Mucosa of gallbladder (tissue), 1 donor: Measurements from ENCODE around the gene TLE6. TPM values are rescaled to one million over a fixed set of nuclear protein-coding genes. Genes with fewer than 3 reads are reported as not detected.
"Not testable (repeated sequence)": the region's sequence is repeated elsewhere in the genome, so short reads cannot be mapped to it uniquely, and the experiment has no call there.

ENCODE experiments used
- DNase-seq: peaks from one replicate; pipeline ENCODE4 v3.0.0-alpha.2; 2020; ENCODE audit warnings: low spot score
- total RNA-seq: library from RNA; stranded (reverse); gene quantifications from one replicate; pipeline ENCODE4 v1.2.1, GENCODE V29; 2021
- donor health status: DM: no; HTN: no; CAD: no.

TLE6 gene
- total RNA-seq, 1 donor from 2014 or later, result 0.63 TPM

DNA sequence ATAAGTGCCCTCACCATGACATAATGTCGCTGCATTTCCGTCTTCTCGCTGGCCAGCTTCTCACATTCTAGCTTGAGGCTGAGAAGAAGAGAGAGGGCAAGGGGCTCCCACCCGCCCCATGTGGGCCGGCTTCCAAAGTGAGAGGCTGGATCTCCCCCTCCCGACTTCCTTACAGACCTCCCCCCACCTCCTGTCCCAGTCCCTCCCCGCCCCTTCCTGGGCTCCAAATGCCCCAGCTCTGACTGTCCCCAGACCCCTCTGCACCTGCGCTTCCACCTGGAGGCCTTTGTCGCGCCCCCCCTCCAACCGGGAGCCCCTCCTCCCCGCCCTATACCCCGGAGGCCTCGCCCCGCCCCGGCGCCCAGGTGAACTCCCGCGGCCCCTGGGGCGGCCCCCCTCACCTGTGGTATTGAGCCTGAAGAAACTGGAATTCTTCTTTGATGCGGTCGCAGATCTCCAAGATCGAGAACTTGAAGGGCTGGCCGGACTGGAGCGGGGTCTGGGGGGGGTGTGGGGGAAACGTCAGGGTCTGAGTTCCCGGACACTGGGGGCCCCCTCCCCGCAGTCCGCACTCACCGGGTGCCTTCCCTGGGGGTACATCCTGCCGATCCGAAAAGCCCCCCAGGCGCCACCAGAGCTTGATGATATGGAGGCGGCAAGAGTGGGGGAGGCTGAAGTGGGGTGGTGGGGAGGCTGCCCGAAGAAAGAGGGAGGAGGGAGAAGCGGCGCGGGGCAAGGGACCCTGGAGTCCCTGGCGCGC is 51.1 kb downstream of the TLE6 start:
- no peak for DNase-seq

DNA sequence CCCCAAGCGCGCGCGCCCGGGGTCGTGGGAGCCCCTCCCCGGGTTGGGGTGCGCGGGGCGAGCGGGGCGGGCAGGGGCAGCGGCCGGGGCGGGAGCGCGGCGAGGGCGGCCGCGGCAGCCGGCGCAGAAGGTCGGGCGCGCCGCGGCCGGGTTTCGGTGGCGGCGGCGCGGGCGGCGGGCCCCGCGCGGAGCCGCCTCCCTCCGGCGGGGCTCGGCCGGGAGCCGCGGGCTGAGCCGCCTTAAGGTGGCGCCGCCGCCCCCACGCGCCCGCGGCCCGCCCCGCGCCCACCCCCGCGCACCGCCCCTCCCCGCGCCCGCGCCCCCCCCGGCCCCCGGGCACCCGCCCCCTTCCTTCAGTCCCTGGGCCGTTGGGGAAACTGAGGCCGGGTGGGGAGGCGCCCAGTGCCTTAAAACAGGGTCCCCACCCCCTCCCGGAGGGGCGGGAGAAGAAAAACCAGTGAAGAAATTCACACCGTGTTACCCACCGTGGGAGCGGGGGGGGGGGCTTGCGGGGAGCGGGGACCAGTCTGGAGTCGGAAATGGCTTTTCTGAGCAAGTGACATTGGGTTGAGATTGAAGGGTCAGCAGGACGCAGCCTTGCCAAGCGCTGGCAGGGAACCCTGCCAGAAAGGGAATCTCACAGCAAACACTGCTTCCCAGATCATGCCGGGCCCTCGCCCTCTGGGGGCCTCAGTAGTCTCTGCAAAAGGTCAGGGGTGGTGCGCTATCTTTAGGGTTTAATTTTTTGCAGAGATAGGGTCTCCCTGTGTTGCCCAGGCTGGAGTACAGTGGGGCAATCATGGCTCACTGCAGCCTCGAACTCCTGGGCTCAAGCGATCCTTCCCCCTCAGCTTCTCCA is 51.9 kb downstream of the TLE6 start, which contains the start of gene TLE2:
Gene TLE2 (minus strand): TSS at position 216 of the 859 bp plus-strand sequence. CDS start 376 bp downstream, outside the sequence.
- DNase-seq, result no peak

DNA sequence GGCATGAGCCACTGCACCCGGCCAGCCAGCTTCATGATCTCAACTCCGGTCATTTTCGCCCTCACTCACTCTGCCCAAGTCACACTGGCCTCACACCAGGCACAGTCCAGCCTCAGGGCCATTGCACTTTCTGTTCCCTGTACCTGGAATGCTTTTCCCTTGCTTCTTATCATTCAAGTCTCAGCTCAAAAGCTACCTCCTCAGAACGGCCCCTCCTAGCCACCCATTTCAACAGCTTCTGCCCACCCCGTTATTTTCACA is 54.2 kb downstream of the TLE6 start:
- DNase-seq, result no peak

DNA sequence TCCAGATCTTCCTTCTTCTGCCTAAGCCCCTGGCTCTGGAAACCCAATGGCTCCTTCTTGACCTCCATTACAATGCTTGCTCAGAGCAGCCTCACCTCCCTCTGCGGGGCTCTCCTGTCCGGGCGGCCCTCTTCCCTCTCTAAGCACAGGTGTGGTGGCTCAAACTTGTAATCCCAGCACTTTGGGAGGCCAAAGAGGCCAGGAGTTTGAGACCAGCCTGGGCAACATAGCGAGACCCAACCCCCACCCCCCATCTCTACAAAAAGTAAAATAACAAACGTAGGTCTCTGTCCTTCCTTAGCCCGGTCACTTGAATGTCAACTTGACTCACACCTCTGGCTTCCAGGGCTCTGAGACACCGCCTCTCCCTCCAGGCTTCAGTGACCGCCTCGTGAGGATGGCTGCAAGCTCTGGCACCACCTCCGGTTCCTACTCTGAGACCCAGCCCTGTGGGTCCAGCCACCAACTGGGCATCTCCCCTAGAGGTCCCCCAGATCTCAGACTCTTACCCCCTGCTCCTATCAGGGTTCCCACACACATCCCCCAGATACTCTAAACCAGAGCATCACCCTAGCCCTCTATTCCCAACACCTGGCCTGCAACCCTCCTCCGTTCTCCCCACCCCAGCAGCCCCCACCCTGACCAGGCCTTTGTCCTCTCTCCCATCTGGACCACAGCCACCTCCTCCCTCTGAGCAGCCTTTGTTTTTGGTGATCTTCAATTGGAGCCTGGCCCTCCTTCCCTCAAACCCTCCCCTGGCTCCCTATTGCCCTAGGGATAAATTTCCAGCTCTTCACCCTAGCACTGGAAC is 56.4 kb downstream of the TLE6 start:
- DNase-seq, result no peak

DNA sequence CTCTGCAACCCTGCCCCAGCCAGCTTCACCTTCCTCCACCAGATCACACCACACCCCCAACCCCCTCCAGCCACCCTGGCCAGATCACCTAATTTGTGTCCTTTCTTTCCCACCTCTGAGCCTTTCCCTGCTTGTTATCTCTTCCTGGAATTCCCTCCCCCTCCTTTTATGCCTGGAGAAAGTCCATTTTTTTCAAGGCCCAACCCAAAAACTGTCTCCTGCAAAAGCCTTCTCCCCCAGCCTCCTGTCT is 57.0 kb downstream of the TLE6 start:
- DNase-seq, result no peak

DNA sequence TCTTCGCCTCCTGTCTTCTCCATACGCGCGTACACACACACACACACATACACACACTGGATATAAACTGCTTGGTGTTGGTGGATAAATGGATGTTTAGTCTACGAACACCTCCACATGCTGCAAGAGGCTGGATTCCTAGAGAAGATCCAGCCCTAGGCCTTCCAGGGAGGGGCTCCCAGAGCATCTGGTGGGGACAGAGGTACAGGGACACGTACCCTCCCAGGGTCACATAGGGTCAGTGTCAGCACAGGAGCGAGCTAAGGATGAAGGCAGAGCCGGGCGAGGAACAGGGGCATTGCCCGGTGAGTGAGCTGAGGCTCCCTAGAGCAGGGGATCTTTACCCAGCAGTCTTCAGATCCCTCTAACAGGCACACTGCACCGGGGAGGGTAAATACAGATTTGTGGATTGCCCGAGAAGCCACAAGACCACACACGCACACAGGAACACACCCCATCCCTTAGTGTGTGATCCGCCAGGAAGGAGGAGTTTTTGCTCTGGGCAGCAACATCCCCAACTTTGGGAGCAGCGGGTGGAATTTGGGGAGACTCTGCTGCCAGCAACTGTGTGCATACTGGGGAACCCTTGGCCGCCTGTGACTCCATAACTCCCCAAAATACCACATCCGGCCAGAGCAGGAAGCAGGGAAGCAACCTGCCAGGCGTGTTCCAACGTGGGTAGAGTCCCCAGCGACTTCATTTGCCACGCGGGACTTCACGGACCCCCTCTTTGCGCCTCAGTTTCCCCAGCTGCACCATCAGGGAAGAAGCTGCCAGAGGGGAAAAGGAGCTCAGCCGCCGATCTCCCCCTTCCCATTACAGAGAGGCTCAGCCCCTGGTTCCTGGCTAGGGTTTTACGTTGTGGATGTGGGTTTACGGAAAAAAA is 57.5 kb downstream of the TLE6 start:
- peak; percentile 20 for DNase-seq

DNA sequence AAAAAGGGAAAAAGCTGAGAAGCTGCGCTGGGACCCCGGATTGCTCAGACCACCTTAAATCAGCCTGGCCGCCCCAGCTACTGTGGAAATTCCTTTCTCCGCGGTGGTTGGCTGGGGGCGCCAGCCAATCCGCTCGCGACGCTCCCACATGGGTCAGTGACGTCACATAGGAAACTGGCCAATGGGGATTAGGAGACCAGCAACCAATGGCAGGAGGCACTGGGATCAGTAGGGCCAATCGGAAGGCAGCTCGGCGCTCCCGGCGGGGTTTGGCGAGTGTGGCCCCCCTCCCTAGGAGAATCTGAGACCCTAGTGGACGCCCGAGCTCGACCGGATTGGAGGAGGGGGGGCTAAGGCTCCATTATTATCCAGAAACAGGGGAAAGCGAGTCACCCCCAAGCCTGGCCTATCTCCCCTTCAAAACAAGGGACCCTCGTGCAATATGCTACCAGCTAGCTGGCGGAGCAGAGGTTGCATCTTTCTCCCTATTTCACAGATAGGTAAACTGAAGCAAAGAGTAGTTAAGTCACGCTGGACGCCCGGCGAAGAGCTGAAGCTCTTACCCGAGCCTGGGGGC is 58.3 kb downstream of the TLE6 start:
- peak; percentile 99 for DNase-seq

DNA sequence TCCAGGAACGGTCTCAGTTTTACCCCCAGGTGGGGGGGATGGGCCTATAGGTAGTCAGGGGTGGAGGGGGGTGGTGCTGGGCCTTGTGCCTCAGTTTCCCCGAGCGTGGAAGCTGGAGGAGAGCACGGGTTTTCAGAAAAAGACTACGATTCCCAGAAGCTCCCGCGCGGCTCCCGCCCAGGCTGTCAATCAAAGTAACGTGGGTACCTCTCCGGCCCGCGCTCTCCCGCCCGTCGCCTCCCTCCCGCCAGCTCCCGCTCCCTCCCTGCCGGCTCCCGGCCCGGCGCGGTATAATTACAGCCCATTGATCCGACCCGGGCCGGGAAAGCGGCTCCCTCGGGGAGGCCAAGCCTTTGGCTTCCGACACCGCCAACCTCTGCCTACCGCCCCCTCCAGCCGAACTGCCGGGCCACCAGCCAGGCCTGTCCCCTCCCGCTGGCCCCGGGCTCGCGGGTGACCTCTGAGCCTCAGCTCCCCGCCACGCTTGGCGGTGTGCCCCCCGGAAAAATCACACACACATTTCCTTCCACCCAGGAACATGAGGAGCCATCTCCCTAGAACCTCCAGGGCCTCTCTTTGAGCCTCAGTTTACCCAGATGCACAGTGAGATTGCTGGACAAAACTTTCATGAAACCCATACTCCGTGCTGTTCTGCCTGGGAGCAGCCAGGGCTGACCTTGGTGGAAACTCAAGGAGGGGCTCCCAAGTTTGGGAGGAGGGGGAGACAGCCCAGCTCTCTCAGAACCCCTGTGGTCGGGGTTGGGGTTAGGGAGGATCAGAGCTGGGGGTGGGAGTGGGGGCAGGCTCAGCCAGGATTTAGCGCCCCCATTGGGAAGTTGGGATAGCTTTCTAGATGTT is 59.0 kb downstream of the TLE6 start:
- DNase-seq, result peak; percentile 96

DNA sequence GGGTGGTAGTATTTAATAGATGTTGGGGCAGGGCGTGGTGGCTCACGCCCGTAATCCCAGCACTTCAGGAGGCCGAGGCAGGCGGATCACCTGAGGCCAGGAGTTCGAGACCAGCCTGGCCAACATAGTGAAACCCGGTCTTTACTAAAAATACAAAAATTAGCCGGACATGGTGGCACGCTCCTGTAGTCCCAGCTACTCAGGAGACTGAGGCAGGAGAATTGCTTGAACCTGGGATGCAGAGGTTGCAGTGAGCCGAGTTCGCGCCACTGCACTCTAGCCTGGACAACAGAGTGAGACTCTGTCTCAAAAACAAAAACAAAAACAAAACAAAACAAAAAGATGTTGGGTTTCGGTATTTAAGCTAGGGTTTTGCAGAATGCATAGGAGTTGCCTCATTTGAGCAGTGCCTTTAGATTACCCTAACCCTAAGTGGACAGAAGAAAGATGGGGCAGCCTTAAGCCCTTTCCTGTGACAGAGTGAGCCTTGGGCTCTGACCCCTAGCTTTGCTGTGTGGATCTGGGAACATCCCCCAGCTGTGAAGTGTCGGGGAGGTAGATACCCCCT is 59.7 kb downstream of the TLE6 start:
- not testable (repeated sequence) for DNase-seq

DNA sequence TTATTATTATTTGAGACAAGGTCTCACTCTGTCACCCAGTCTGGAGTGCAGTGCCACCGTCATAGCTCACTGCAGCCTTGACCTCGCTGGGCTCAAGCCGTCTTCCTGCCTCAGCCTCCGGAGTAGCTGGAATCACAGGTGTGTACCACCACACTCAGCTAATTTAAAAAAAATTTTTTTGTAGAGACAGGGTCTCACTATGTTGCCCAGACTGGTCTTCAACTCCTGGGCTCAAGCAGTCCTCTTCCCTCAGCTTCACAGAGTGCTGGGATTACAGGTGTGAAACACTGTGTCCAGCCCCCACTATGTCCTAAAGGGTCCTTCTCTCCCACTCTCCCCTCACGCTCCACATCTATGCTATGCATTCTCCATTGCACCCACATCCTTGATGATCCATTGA is 60.9 kb downstream of the TLE6 start:
- no peak for DNase-seq

DNA sequence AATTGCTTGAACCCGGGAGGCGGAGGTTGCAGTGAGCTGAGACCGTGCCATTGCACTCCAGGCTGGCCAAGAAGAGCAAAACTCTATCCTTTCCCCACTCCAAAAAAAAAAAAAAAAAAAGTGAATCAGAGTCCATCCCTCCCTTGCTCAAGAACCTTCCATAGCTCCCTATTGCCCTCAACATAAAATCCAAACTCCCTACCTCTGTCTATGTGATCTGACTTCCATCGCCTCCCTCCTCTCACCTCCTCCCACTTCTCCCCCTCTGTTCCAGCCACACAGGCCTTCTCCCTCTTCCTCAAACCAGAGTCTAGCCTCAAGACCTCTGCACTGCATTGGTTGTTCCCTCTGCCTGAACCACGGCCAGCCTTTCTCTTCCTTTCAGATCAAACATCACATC is 61.8 kb downstream of the TLE6 start:
- no peak for DNase-seq

DNA sequence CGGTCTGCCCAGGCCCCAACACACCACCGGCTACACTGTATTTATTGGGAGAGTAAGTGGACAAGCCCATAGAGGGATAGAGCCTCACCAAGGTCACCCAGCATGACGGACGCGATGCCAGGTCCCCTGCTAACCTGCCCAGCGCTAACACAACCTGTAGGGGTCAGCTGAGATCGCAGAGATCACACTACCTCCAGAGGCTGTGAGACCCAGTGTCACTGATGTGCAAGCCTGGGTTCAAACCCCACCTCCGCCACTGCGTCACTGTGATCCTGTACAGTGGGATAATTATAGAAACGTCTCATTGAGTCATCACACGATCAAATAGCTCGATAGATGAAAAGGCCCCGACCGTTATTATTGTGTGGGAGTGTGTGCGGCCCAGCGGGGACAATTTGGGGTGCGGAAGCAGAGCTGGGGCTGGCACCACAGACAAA is 62.3 kb downstream of the TLE6 start:
- no peak for DNase-seq

DNA sequence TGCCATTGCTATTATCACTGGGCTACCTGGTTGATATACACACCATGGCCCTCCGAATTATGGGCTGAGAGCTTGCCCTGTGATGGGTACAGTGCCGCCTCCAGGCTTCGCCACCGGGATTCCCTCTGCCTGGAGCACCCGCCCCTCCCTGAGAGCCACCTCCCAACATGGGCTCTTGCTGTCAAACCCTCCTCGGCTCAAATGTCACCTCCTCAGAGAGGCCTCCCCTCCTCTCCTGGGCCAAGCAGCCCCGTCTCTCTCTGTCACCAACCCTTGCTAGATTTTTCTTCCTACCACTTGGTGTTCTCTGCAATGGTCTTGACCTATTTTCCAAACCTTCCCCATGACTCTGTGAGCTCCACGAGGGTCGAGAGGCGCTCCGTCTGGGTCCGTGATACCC is 64.0 kb downstream of the TLE6 start:
- DNase-seq, result no peak

DNA sequence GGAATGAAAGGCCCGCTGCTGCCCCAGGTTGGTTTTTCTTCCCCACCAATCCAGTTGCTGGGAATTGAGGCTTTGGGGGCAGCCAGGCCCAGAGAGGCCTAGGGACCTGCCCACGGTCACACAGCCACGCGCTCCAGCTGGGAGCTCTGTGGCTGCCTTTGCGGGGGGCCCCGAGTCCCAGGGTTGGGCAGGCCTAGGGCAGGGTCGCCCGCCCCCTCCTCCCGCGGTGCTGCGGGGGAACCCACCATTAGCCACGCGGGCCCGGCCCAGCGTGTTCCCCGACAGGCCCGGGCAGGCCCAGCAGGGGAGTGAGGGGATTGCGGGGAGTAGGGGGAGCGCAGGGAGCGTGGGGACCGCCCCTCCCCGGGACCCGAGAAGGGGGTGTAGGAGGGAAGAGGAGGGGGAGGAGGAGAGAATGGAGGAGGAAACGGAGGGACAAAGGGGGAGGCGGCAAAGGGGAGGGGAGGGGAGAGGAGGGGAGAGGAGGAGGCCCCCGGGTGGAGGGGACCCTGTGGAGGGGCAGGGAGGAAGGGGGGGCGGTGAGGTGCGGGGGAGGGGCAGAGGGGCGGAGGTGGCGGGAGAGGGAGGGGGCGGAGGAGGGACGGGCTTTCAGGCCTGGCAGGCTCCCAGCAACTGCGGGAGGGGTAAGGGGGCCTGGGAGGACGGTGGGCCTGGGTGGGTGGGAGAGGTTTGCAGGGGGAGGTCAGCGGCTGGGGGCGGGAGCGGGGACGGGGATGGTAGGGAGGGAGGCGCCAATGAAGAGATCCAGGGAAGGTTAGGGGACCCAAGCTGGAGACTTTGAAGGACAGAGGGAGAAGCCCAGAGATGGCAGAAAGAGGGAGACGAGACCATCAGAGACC is 64.6 kb downstream of the TLE6 start:
- DNase-seq, result no peak

DNA sequence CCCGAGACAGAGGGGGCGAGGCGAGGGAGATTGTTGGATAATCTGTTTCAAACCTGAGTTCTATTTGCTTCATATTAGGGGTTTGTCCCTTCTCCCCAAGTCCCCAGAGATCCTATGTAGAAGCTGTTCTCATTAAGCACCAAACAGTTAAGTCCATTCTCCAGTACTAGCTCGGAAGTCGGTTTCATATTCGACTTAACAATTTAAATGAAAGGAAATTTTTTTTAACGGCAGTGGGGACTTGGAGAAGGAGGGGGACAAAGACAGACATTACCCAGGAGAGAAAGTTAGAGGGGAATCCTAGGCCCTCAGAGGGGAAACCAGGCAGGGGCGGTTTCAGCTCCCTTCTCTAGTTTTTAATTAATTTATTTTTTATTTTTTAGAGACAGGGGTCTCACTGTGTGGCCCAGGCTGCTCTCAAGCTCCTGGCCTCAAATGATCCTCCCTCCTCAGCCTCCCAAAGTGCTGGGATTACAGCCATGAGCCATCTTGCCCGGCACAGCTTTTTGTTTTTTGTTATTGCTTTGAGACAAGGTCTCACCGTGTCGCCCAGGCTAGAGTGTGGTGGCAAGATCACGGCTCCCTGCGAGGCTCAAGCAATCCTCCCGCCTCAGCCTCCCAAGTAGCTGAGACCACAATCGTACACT is 65.4 kb downstream of the TLE6 start:
- DNase-seq, result no peak
